K562 (cell line): ENCODE measurements around the gene ATXN1. TPM values are rescaled to one million over a fixed set of nuclear protein-coding genes. Genes with fewer than 3 reads are reported as not detected.

Source experiments
- ATAC-seq: fragments of 200-7000 bp; cut with Tn5 transposase; 3 replicates; pipeline ENCODE4 v1.9.1; 2020; ENCODE audit warnings: moderate library complexity
- BruUV-seq: library from RNA; stranded (reverse); fragments of 400-500 nt; replicated peaks from 2 replicates; lab custom pipeline; 2021; lab: Mats Ljungman, UMichigan
- CTCF ChIA-PET: fragments of 300-600 bp; formaldehyde crosslinking; extraction: SDS; loops from one replicate; lab custom pipeline; 2021; ENCODE audit warnings: low intra/inter-chr PET ratio; lab: Yijun Ruan, JAX
- POLR2A ChIA-PET: fragments of 300-600, 350-650 bp; sonication (Branson Sonifier 250); formaldehyde crosslinking; extraction: SDS; loops from one replicate; lab custom pipeline; 2021; ENCODE audit warnings: antibody characterized with exemption, inconsistent platforms; lab: Yijun Ruan, JAX
- DNase-seq, 4 experiments: peaks; one replicate each; pipeline versions ENCODE4 v3.0.0 to v3.0.0-alpha.2; 2011 to 2018; ENCODE audit warnings: low spot score in 3 of 4, mixed read lengths in 3 of 4; ENCODE audit errors: extremely low read depth in 1 of 4
- FAIRE-seq: peaks from 2 replicates; lab custom pipeline; 2011; peaks lifted over from hg19 to GRCh38; lab: Jason Lieb, UNC
- H2AFZ ChIP-seq: 2 replicates; pipeline ENCODE4 v1.6.0; 2011; ENCODE audit warnings: low read depth, low read length, control low read depth, inconsistent platforms
- H3K27ac ChIP-seq: fragments of 200-600 bp; 3 replicates; pipeline ENCODE4 v1.8.0; 2011; ENCODE audit warnings: low read depth, mild to moderate bottlenecking, control low read depth, inconsistent platforms, low read length, moderate library complexity, mixed read lengths; ENCODE audit errors: extremely low read depth
- H3K27me3 ChIP-seq, 2 experiments: fragments of 300-600 bp in 1 of 2; 2 replicates in 1 of 2; 3 replicates in 1 of 2; pipeline versions ENCODE4 v1.6.0 to v1.8.0; 2011; ENCODE audit warnings: inconsistent platforms in 2 of 2, low read length in 2 of 2, mild to moderate bottlenecking in 1 of 2, mixed read lengths in 1 of 2, moderate library complexity in 1 of 2; ENCODE audit not compliant: control insufficient read depth in 2 of 2, insufficient read depth in 2 of 2
- H3K36me3 ChIP-seq: fragments of 300-600 bp; 3 replicates; pipeline ENCODE4 v1.8.0; 2011; ENCODE audit warnings: mild to moderate bottlenecking, low read length, inconsistent platforms; ENCODE audit not compliant: control insufficient read depth, insufficient read depth
- H3K4me1 ChIP-seq, 2 experiments: fragments of 200-600 bp in 1 of 2; replicated peaks in 1 of 2; 2 replicates in 1 of 2; 3 replicates in 1 of 2; pipeline versions ENCODE4 v1.5.1 to v1.8.0; 2011; ENCODE audit warnings: inconsistent platforms in 2 of 2, low read length in 2 of 2, mild to moderate bottlenecking in 1 of 2, mixed read lengths in 1 of 2, moderate library complexity in 1 of 2; ENCODE audit not compliant: control insufficient read depth in 2 of 2, insufficient read depth in 2 of 2
- H3K4me2 ChIP-seq: 2 replicates; pipeline ENCODE4 v1.6.1; 2011; ENCODE audit warnings: low read length, control low read depth, inconsistent platforms, mixed read lengths; ENCODE audit not compliant: insufficient read depth
- H3K4me3 ChIP-seq: fragments of 200-600 bp; sonication (generic), shearing (Covaris generic); 2 replicates; pipeline ENCODE4 v1.5.1; 2016; ENCODE audit warnings: control low read depth, inconsistent platforms
- H3K79me2 ChIP-seq: fragments of 200-600 bp; 3 replicates; pipeline ENCODE4 v1.8.0; 2011; ENCODE audit warnings: low read length, inconsistent platforms; ENCODE audit not compliant: control insufficient read depth, insufficient read depth
- H3K9ac ChIP-seq, 2 experiments: 2 replicates each; pipeline versions ENCODE4 v1.6.0 to v1.6.1; 2011; ENCODE audit warnings: low read depth in 2 of 2, low read length in 2 of 2, control low read depth in 1 of 2, inconsistent platforms in 1 of 2, mild to moderate bottlenecking in 1 of 2, mixed read lengths in 1 of 2; ENCODE audit not compliant: insufficient read depth in 1 of 2
- H3K9me1 ChIP-seq: one replicate; pipeline ENCODE4 v1.6.0; 2011; ENCODE audit warnings: inconsistent platforms, mild to moderate bottlenecking, low read length, moderate library complexity; ENCODE audit not compliant: control insufficient read depth, insufficient read depth
- H3K9me3 ChIP-seq: replicated peaks from 2 replicates; pipeline ENCODE4 v1.5.1; 2011; ENCODE audit warnings: low read depth, low read length, inconsistent platforms; ENCODE audit not compliant: control insufficient read depth, insufficient read depth
- H4K20me1 ChIP-seq: replicated peaks from 2 replicates; pipeline ENCODE4 v1.6.1; 2011; ENCODE audit warnings: low read length, inconsistent platforms, mixed read lengths; ENCODE audit not compliant: control insufficient read depth, insufficient read depth
- DPF2 ChIP-seq: fragments of 450-650 bp; IDR thresholded peaks from 2 replicates; pipeline ENCODE4 v1.6.1; 2016
- EZH2 ChIP-seq: IDR thresholded peaks from 2 replicates; pipeline ENCODE4 v1.6.1; 2012; ENCODE audit warnings: low read depth, mild to moderate bottlenecking, inconsistent platforms, low read length, borderline replicate concordance
- GABPA ChIP-seq: fragments of 200-800 bp; sonication (Bioruptor generic); conservative IDR thresholded peaks from 2 replicates; pipeline ENCODE4 v1.6.1; 2016; ENCODE audit warnings: low read depth, missing genetic modification characterization, missing compliant biosample characterization
- KAT8 ChIP-seq: fragments of 450-650 bp; IDR thresholded peaks from 2 replicates; pipeline ENCODE4 v1.6.1; 2016; ENCODE audit warnings: low read depth, mild to moderate bottlenecking
- KLF6 ChIP-seq: fragments of 250-450 bp; sonication (Bioruptor Pico); IDR thresholded peaks from 2 replicates; pipeline ENCODE4 v1.4.0; 2020; ENCODE audit warnings: mild to moderate bottlenecking, moderate library complexity, borderline replicate concordance
- POLR2AphosphoS2 ChIP-seq: IDR thresholded peaks from 2 replicates; pipeline ENCODE4 v1.6.1; 2012; ENCODE audit warnings: low read length, improper control_type of control experiment
- POLR2G ChIP-seq: fragments of 200-400 bp; formaldehyde crosslinking; IDR thresholded peaks from 2 replicates; pipeline ENCODE4 v1.6.1; 2017; ENCODE audit warnings: low read depth, mild to moderate bottlenecking, antibody characterized with exemption, low read length, moderate library complexity
- TGIF2 ChIP-seq: sonication (generic); formaldehyde crosslinking; IDR thresholded peaks from 2 replicates; pipeline ENCODE4 v1.8.1; 2022; ENCODE audit warnings: mild to moderate bottlenecking, missing genetic modification reagents, moderate library complexity
- WGBS: fragments of 100-300 bp; shearing (Covaris generic); methylation state at CpG from one replicate; pipeline ENCODE4 v1.1.6; 2016; ENCODE audit warnings: low coverage, mixed read lengths; ENCODE audit not compliant: insufficient coverage; ENCODE audit errors: missing lambda C conversion rate; 5-methylcytosine and 5-hydroxymethylcytosine counted together
- in situ Hi-C: fragments of 300-500 bp; cut with MboI; formaldehyde crosslinking; loops from 4 replicates; pipeline ENCODE4 v1.15.0; 2018; ENCODE audit warnings: inconsistent platforms, mixed read lengths
- intact Hi-C: fragments of 100-400 bp; cut with micrococcal nuclease; formaldehyde crosslinking; loops from 2 replicates; pipeline ENCODE4 v1.14.2; 2022
- polyA plus RNA-seq, 8 experiments: library from polyadenylated mRNA; depleted of rRNA in 4 of 8; stranded (reverse) in 5 of 8; unstranded in 3 of 8; fragments of >200 nt; fragmentation: Nextera tagmentation in 2 of 8; fragmentation: Illumina TruSeq in 1 of 8; extraction: Ambion mirVana in 2 of 8; extraction: Trizol in 1 of 8; gene quantifications; 2 replicates each; pipeline versions ENCODE4 v1.2.1 to v1.2.3, GENCODE V29; 2011 to 2014; ENCODE audit warnings: inconsistent platforms in 1 of 8, missing spikeins in 1 of 8
- total RNA-seq, 7 experiments: library from RNA; depleted of rRNA in 6 of 7; stranded (reverse); fragments of >200 nt in 6 of 7; fragmentation: Illumina TruSeq in 2 of 7; extraction: Trizol in 2 of 7; gene quantifications; 2 replicates each; pipeline versions ENCODE4 v1.2.1 to v1.2.3, GENCODE V29; 2011 to 2021; ENCODE audit warnings: low replicate concordance in 1 of 7
- TF ChIP-seq, protein P1 (sequence below): sonication (generic); formaldehyde crosslinking; IDR thresholded peaks from 2 replicates; pipeline ENCODE4 v1.8.1; 2023; ENCODE audit warnings: mild to moderate bottlenecking, missing genetic modification reagents
- TF ChIP-seq, protein P2 (sequence below): fragments of 450-650 bp; IDR thresholded peaks from 2 replicates; pipeline ENCODE4 v1.6.1; 2016; ENCODE audit warnings: low read depth, mild to moderate bottlenecking, moderate library complexity
- TF ChIP-seq, protein P3 (sequence below): fragments of 250-450 bp; sonication (Bioruptor Pico); IDR thresholded peaks from 2 replicates; pipeline ENCODE4 v1.9.0; 2021; ENCODE audit warnings: mild to moderate bottlenecking
- TF ChIP-seq, protein P4 (sequence below): IDR thresholded peaks from 3 replicates; pipeline ENCODE4 v1.6.1; 2011; ENCODE audit warnings: borderline replicate concordance, mild to moderate bottlenecking; ENCODE audit not compliant: insufficient read length, insufficient read depth
- TF ChIP-seq, protein P5 (sequence below): sonication (generic); formaldehyde crosslinking; IDR thresholded peaks from 2 replicates; pipeline ENCODE4 v1.8.0; 2022; ENCODE audit warnings: mild to moderate bottlenecking, low read depth, missing genetic modification reagents

The ATXN1 gene
- total and polyA plus RNA-seq, 9 of the 15 experiments (the other 6 are each of a cell fraction or from before 2014, with no cell fraction given): under 0.01 to 1.2 (median 0.58) TPM

DNA sequence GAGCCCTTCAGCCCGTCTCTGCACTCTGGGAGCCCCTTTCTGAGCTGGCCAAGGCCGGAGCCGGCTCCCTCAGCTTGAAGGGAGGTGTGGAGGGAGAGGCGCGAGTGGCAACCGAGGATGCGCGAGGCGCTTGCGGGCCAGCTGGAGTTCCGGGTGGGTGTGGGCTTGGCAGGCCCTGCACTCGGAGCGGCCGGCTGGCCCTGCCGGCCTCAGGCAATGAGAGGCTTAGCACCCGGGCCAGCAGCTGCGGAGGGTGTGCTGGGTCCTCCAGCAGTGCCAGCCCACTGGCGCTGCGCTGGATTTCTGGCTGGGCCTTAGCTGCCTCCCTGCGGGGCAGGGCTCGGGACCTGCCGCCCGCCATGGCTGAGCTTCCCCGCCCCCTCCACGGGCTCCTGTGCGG, 473.1 kb downstream of the ATXN1 start:
- Histone ChIP-seq H3K9ac (no peak overlapping the region), H3K9me1 (no peaks in the 10 kb centered on the region), H3K27ac (no peak overlapping the region), H3K9me3 (no peaks in the 10 kb centered on the region; the same call in 1 of the 2 replicates), H3K79me2 (no peaks in the 10 kb centered on the region), H3K4me2 (no peak overlapping the region), H3K4me3 (no peak overlapping the region), H2AFZ (no peak overlapping the region), H4K20me1 (no peaks in the 10 kb centered on the region), H3K36me3 (peaks cover 64% of the 10 kb centered on the region), H3K27me3 (no peaks in the 10 kb centered on the region), H3K4me1 (peaks cover 0 to 7% of the 10 kb centered on the region in 2 experiments; a peak in 1 of 5 replicates)
- 96% methylated on average over 13 of the region's 26 CpGs for WGBS
- TF ChIP-seq, protein P1, sequence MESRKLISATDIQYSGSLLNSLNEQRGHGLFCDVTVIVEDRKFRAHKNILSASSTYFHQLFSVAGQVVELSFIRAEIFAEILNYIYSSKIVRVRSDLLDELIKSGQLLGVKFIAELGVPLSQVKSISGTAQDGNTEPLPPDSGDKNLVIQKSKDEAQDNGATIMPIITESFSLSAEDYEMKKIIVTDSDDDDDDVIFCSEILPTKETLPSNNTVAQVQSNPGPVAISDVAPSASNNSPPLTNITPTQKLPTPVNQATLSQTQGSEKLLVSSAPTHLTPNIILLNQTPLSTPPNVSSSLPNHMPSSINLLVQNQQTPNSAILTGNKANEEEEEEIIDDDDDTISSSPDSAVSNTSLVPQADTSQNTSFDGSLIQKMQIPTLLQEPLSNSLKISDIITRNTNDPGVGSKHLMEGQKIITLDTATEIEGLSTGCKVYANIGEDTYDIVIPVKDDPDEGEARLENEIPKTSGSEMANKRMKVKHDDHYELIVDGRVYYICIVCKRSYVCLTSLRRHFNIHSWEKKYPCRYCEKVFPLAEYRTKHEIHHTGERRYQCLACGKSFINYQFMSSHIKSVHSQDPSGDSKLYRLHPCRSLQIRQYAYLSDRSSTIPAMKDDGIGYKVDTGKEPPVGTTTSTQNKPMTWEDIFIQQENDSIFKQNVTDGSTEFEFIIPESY (CRISPR knock-in tag): peak; percentile 61; the same call in 1 of the 2 replicates
- peak; percentile 41 for TF ChIP-seq POLR2G
- TF ChIP-seq KAT8: no peak
- TF ChIP-seq, protein P2, sequence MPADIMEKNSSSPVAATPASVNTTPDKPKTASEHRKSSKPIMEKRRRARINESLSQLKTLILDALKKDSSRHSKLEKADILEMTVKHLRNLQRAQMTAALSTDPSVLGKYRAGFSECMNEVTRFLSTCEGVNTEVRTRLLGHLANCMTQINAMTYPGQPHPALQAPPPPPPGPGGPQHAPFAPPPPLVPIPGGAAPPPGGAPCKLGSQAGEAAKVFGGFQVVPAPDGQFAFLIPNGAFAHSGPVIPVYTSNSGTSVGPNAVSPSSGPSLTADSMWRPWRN: no peak
- no peak for TF ChIP-seq GABPA (tag)
- no peak for TF ChIP-seq DPF2
- TF ChIP-seq POLR2AphosphoS2: no peak
- TF ChIP-seq, protein P3, sequence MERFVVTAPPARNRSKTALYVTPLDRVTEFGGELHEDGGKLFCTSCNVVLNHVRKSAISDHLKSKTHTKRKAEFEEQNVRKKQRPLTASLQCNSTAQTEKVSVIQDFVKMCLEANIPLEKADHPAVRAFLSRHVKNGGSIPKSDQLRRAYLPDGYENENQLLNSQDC: no peak
- no peak for TF ChIP-seq TGIF2 (CRISPR knock-in tag)
- TF ChIP-seq, protein P4, sequence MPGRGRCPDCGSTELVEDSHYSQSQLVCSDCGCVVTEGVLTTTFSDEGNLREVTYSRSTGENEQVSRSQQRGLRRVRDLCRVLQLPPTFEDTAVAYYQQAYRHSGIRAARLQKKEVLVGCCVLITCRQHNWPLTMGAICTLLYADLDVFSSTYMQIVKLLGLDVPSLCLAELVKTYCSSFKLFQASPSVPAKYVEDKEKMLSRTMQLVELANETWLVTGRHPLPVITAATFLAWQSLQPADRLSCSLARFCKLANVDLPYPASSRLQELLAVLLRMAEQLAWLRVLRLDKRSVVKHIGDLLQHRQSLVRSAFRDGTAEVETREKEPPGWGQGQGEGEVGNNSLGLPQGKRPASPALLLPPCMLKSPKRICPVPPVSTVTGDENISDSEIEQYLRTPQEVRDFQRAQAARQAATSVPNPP: no peak
- TF ChIP-seq KLF6 (CRISPR knock-in tag): no peak
- TF ChIP-seq, protein P5, sequence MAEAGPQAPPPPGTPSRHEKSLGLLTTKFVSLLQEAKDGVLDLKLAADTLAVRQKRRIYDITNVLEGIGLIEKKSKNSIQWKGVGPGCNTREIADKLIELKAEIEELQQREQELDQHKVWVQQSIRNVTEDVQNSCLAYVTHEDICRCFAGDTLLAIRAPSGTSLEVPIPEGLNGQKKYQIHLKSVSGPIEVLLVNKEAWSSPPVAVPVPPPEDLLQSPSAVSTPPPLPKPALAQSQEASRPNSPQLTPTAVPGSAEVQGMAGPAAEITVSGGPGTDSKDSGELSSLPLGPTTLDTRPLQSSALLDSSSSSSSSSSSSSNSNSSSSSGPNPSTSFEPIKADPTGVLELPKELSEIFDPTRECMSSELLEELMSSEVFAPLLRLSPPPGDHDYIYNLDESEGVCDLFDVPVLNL: no peak
- no peak for TF ChIP-seq EZH2
- POLR2A ChIA-PET: interaction anchor here (1.0 to 5.3 kb wide), 5 partner anchors 9 to 22 kb away, joined by 5 to 36 read pairs (median 7); no protein-coding TSS in a partner anchor
- FAIRE-seq: no peak
- ATAC-seq: no peak
- DNase-seq: no peak
- intact Hi-C loops: no loop called here
- CTCF ChIA-PET: no interaction called here
- BruUV-seq: no TSS peak
- in situ Hi-C loops: no loop called here
